Measurements from ENCODE around the gene CMC4. TPM values are rescaled to one million over a fixed set of nuclear protein-coding genes. Genes with fewer than 3 reads are reported as not detected.

The CMC4 gene
- polyA plus RNA-seq, 2 donors = 10.1 to 14.2 TPM

DNA sequence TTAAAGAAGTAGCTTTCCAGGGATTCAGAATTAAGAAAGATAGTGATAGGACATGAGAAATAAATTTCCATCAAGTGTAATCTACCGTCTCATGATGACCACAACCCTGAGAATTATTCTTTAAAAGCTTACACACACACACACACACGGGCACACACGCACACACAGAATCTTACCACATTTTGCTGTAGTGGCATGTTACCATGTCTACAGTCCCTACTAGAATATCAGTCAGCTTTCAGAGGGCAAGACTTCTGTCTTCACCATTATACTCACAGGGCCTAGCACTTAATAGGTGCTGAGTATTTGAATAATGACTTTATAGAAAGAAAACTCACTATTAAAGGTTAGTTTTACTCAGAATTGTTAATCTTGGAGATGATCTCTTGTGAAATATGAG, 15.4 kb downstream of the CMC4 start:
- no peaks in the 10 kb centered on the region for H3K27me3 ChIP-seq (ENCODE audit: control insufficient read depth in 1 of 2, insufficient read depth in 2 of 2, low read length in 2 of 2)
- 80 to 86% methylated on average over 3 of the region's 3 CpGs for WGBS, 2 donors
- H3K4me3 ChIP-seq (ENCODE audit: low read depth in 1 of 2, low read length in 2 of 2) = no peak overlapping the region
- H3K9me3 ChIP-seq (ENCODE audit: control insufficient read depth in 2 of 2, insufficient read depth in 1 of 2, low read depth in 1 of 2, low read length in 1 of 2) = no peaks in the 10 kb centered on the region
- H3K4me1 ChIP-seq (ENCODE audit: control insufficient read depth in 2 of 2, insufficient read depth in 2 of 2, low read length in 1 of 2) = no peaks in the 10 kb centered on the region
- no peak overlapping the region for H3K27ac ChIP-seq (ENCODE audit: low read depth in 2 of 2, low read length in 1 of 2)
- H3K36me3 ChIP-seq (ENCODE audit: control insufficient read depth in 2 of 2, insufficient read depth in 2 of 2, low read length in 1 of 2) = no peaks in the 10 kb centered on the region

DNA sequence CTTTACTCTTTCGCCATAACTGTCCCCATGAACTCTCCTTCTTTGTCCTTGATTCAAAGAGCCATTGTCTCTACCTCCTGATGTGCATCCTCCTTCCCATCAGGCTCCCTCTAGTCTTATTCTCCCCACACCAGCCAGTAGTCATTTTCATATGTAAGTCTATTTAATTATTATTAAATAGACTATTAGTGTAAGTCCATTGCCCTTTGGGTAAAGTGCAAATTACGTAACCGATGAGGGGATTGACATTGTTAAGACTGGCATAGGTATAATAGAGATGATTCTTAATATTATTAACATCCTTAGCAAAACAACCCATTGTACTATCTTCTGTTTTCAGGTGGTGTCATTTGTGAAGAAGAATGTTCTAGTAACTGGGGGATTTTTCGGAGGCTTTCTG, 16.7 kb downstream of the CMC4 start:
- no peaks in the 10 kb centered on the region for H3K36me3 ChIP-seq (ENCODE audit: control insufficient read depth in 2 of 2, insufficient read depth in 2 of 2, low read length in 1 of 2)
- 89% methylated on average over 4 of the region's 4 CpGs for WGBS, 2 donors
- H3K4me3 ChIP-seq (ENCODE audit: low read depth in 1 of 2, low read length in 2 of 2) = no peak overlapping the region
- no peaks in the 10 kb centered on the region for H3K4me1 ChIP-seq (ENCODE audit: control insufficient read depth in 2 of 2, insufficient read depth in 2 of 2, low read length in 1 of 2)
- no peaks in the 10 kb centered on the region for H3K27me3 ChIP-seq (ENCODE audit: control insufficient read depth in 1 of 2, insufficient read depth in 2 of 2, low read length in 2 of 2)
- H3K9me3 ChIP-seq (ENCODE audit: control insufficient read depth in 2 of 2, insufficient read depth in 1 of 2, low read depth in 1 of 2, low read length in 1 of 2) = no peaks in the 10 kb centered on the region
- no peak overlapping the region for H3K27ac ChIP-seq (ENCODE audit: low read depth in 2 of 2, low read length in 1 of 2)

DNA sequence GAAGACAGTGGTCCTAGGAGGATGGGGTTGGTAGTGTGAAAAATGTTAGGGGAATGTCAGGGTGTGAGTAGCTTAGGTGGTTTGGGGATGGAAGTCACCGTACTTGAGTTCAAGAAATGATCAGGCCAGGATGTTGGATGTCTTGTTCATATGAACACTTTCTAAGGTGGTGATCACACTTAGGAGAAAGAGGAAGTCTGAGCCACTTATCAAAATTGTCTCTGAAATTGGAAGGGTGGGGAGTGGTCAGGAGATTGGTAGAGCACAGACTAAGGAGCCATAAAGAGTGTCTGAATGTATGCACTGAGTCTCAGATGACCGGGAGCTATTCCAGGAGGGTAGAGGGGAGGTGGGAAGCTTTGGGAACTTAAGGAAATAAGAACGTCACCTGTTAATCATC, 17.3 kb downstream of the CMC4 start:
- no peaks in the 10 kb centered on the region for H3K4me1 ChIP-seq (ENCODE audit: control insufficient read depth in 2 of 2, insufficient read depth in 2 of 2, low read length in 1 of 2)
- no peak overlapping the region for H3K27ac ChIP-seq (ENCODE audit: low read depth in 2 of 2, low read length in 1 of 2)
- no peak overlapping the region for H3K4me3 ChIP-seq (ENCODE audit: low read depth in 1 of 2, low read length in 2 of 2)
- WGBS, 2 donors = 79 to 95% methylated on average over 3 of the region's 3 CpGs
- no peaks in the 10 kb centered on the region for H3K36me3 ChIP-seq (ENCODE audit: control insufficient read depth in 2 of 2, insufficient read depth in 2 of 2, low read length in 1 of 2)
- no peaks in the 10 kb centered on the region for H3K9me3 ChIP-seq (ENCODE audit: control insufficient read depth in 2 of 2, insufficient read depth in 1 of 2, low read depth in 1 of 2, low read length in 1 of 2)
- H3K27me3 ChIP-seq (ENCODE audit: control insufficient read depth in 1 of 2, insufficient read depth in 2 of 2, low read length in 2 of 2) = no peaks in the 10 kb centered on the region

DNA sequence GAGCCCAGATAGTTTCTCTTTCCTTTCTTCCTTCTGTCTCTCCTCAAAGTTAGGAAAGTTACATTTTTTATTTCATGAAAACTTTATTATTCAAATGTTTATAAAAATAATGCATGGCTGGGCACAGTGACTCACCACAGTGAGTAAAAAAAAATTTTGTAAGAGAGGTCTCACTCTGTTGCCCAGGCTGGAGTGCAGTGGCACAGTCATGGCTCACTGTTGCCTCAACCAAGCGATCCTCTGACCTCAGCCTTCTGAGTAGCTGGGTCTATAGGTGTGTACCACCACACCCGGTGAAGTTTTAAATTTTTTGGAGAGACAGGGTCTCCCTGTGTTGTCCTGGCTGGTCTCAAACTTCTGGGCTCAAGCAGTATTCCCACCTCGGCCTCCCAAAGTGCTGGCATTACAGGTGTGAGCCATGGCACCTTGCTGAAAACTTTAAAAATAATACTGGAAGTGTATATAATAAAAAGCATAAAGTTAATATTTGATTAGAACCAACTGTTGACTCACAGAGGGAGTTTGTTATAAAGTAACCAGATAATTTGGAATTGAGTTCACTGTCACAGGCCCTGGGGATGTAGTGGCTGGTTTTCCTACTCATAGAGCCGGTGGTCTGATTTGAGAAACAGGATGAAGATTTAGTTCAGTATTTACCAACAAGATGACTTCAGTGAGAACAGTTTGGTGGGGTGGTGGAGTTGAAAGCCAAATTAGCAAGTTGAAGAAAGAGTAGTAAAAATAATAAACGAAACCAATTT, 18.0 kb downstream of the CMC4 start:
- no peak overlapping the region for H3K27ac ChIP-seq (ENCODE audit: low read depth in 2 of 2, low read length in 1 of 2)
- H3K4me3 ChIP-seq (ENCODE audit: low read depth in 1 of 2, low read length in 2 of 2) = no peak overlapping the region
- no peaks in the 10 kb centered on the region for H3K4me1 ChIP-seq (ENCODE audit: control insufficient read depth in 2 of 2, insufficient read depth in 2 of 2, low read length in 1 of 2)
- WGBS, 2 donors = 62 to 91% methylated on average over 5 of the region's 5 CpGs
- no peaks in the 10 kb centered on the region for H3K27me3 ChIP-seq (ENCODE audit: control insufficient read depth in 1 of 2, insufficient read depth in 2 of 2, low read length in 2 of 2)
- H3K36me3 ChIP-seq (ENCODE audit: control insufficient read depth in 2 of 2, insufficient read depth in 2 of 2, low read length in 1 of 2) = no peaks in the 10 kb centered on the region
- H3K9me3 ChIP-seq (ENCODE audit: control insufficient read depth in 2 of 2, insufficient read depth in 1 of 2, low read depth in 1 of 2, low read length in 1 of 2) = no peaks in the 10 kb centered on the region

DNA sequence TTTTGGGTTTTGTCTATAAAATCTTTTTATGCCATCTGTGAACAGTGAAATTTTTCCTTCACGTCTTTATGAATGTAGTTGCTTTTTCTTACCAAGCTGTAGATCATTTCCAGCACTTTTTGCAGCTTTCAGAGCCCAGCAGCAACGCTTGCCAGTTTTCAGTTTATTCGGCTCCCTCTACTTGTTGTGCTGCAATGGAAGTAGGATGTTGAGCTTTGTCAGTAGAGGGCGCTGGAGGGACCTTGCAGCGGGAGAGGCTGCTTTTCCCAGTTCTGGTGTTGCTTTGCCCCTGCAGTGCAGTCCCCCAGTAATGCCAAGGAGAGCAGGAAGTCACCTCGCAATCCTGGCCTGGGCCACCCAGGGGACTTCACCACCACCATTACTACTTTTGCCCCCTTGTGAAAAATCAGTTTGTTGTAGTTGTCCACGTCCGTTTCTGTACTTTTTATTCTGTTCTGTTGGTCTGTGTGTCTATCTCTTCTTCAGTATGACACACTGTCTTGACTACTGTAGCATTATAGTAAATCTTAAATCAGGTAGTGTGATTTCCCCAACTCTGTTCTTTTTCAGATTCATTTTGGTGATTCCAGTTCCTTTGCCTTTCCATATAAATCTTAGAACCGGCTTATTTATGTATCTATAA, 21.8 kb downstream of the CMC4 start:
- no peaks in the 10 kb centered on the region for H3K9me3 ChIP-seq (ENCODE audit: control insufficient read depth in 2 of 2, insufficient read depth in 1 of 2, low read depth in 1 of 2, low read length in 1 of 2)
- no peaks in the 10 kb centered on the region for H3K4me1 ChIP-seq (ENCODE audit: control insufficient read depth in 2 of 2, insufficient read depth in 2 of 2, low read length in 1 of 2)
- no peaks in the 10 kb centered on the region for H3K27me3 ChIP-seq (ENCODE audit: control insufficient read depth in 1 of 2, insufficient read depth in 2 of 2, low read length in 2 of 2)
- whole genome bisulfite sequencing, 2 donors = 38 to 57% methylated on average over 9 of the region's 9 CpGs
- H3K36me3 ChIP-seq (ENCODE audit: control insufficient read depth in 2 of 2, insufficient read depth in 2 of 2, low read length in 1 of 2) = no peaks in the 10 kb centered on the region
- no peak overlapping the region for H3K27ac ChIP-seq (ENCODE audit: low read depth in 2 of 2, low read length in 1 of 2)
- H3K4me3 ChIP-seq (ENCODE audit: low read depth in 1 of 2, low read length in 2 of 2) = no peak overlapping the region

DNA sequence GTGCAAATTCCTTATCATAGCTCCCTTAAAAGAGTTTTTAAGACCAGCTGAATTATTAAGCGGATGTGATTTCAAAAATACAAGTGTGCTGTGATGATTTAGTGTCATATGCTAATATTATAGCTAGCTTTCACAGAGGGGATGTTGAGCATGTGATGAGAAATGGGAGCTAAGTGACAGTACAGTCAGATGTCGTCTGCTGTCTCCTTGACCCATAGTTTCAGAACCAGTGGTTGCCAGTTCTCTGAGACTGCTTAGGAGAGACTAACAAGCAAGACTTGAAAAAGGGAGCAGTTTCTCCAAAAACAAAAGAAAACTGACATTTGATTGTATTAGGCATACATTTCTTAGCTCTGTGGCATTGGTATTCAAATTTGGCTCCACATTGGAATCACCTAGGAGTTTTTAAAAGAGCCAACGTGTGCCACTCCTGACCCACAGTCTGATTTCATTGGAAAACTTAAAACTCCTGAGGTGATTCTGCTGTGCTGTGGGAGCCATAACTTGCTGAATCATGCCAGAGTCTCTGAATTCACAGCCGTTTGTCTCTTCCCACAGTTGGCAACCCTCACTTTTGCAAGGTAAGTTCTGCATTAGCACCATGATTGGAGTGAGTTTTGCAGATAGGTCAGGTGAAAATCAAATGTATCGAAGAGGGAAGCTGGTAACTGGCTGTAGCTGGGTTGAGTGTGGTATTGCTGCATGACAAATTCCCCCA, 24.0 kb downstream of the CMC4 start:
- no peaks in the 10 kb centered on the region for H3K36me3 ChIP-seq (ENCODE audit: control insufficient read depth in 2 of 2, insufficient read depth in 2 of 2, low read length in 1 of 2)
- H3K4me3 ChIP-seq (ENCODE audit: low read depth in 1 of 2, low read length in 2 of 2) = no peak overlapping the region
- H3K9me3 ChIP-seq (ENCODE audit: control insufficient read depth in 2 of 2, insufficient read depth in 1 of 2, low read depth in 1 of 2, low read length in 1 of 2) = no peaks in the 10 kb centered on the region
- H3K27me3 ChIP-seq (ENCODE audit: control insufficient read depth in 1 of 2, insufficient read depth in 2 of 2, low read length in 2 of 2) = no peaks in the 10 kb centered on the region
- H3K27ac ChIP-seq (ENCODE audit: low read depth in 2 of 2, low read length in 1 of 2) = no peak overlapping the region
- no peaks in the 10 kb centered on the region for H3K4me1 ChIP-seq (ENCODE audit: control insufficient read depth in 2 of 2, insufficient read depth in 2 of 2, low read length in 1 of 2)
- 66 to 86% methylated on average over 5 of the region's 5 CpGs for WGBS, 2 donors

DNA sequence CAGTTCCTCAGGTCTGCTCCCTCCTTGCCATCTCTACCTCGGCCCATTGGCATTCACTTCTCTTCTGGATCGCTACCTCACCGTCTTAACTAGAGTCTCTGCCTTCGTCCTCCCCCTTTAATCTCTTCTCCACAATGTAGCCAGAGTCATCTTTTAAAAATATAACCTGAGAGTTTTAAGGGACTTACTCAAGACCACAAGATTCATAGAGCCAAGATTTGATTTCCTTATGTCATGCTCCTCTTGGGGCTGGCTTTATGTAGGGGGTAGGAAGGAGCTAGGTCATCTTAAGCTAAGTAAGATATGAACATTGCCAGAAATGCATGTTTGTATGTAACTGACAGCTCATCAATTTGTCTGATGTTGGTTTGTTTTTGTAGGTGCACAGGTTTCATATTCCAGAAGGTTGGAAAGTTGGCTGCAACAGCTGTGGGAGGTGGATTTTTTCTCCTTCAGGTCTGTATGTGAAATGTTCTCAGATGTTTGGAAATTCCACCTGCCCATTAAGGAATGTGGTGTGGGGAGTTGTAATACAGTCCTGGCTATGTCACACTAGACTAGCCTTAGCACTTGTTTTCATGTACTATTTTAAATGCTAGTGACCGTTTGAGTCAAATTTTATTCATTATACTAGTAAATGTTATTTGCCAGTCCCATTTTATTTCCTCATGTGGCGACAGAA, 24.7 kb downstream of the CMC4 start:
- no peaks in the 10 kb centered on the region for H3K36me3 ChIP-seq (ENCODE audit: control insufficient read depth in 2 of 2, insufficient read depth in 2 of 2, low read length in 1 of 2)
- H3K4me1 ChIP-seq (ENCODE audit: control insufficient read depth in 2 of 2, insufficient read depth in 2 of 2, low read length in 1 of 2) = no peaks in the 10 kb centered on the region
- no peak overlapping the region for H3K4me3 ChIP-seq (ENCODE audit: low read depth in 1 of 2, low read length in 2 of 2)
- H3K27me3 ChIP-seq (ENCODE audit: control insufficient read depth in 1 of 2, insufficient read depth in 2 of 2, low read length in 2 of 2) = no peaks in the 10 kb centered on the region
- no peak overlapping the region for H3K27ac ChIP-seq (ENCODE audit: low read depth in 2 of 2, low read length in 1 of 2)
- H3K9me3 ChIP-seq (ENCODE audit: control insufficient read depth in 2 of 2, insufficient read depth in 1 of 2, low read depth in 1 of 2, low read length in 1 of 2) = no peaks in the 10 kb centered on the region
- WGBS, 2 donors = 73 to 93% methylated on average over 6 of the region's 6 CpGs

DNA sequence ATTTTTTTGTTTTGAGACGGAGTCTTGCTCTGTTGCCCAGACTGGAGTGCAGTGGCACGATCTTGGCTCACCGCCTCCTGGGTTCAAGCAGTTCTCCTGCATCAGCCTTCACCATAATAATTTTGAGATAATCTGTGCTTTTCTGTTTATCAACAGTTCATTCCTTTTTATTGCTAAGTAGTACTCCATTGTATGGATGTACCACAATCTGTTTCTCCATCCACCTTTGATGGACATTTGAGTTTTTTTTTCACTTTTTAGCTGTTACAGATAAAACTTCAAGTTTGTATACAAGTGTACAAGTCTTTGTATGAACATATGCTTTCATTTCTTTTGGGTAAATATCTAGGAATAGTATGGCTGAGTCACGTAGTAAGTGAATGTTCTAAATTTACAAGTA, 35.2 kb downstream of the CMC4 start:
- H3K4me1 ChIP-seq (ENCODE audit: control insufficient read depth in 2 of 2, insufficient read depth in 2 of 2, low read length in 1 of 2) = no peaks in the 10 kb centered on the region
- WGBS, 2 donors = 95 to 100% methylated on average over 4 of the region's 4 CpGs
- H3K36me3 ChIP-seq (ENCODE audit: control insufficient read depth in 2 of 2, insufficient read depth in 2 of 2, low read length in 1 of 2) = no peaks in the 10 kb centered on the region
- H3K27ac ChIP-seq (ENCODE audit: low read depth in 2 of 2, low read length in 1 of 2) = no peak overlapping the region
- H3K9me3 ChIP-seq (ENCODE audit: control insufficient read depth in 2 of 2, insufficient read depth in 1 of 2, low read depth in 1 of 2, low read length in 1 of 2) = no peaks in the 10 kb centered on the region
- no peaks in the 10 kb centered on the region for H3K27me3 ChIP-seq (ENCODE audit: control insufficient read depth in 1 of 2, insufficient read depth in 2 of 2, low read length in 2 of 2)
- no peak overlapping the region for H3K4me3 ChIP-seq (ENCODE audit: low read depth in 1 of 2, low read length in 2 of 2)

DNA sequence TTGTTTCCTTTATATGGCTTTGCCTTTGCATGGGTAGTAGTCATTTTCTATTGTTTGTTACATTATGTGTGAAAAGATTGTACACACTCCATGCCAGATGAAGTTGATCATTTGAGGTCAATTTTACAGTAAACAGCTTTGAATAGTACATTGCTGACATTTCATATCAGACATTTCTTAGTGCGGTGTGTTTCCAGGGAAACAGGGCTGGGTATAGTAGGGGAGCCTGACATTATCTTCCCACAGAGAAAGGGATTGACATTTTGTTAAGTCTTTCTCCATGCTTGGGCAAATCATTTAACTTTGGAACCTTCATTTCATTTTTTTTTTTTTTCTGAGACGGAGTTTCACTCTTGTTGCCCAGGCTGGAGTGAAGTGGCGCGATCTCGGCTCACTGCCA, 39.3 kb downstream of the CMC4 start:
- H3K4me3 ChIP-seq (ENCODE audit: low read depth in 1 of 2, low read length in 2 of 2) = no peak overlapping the region
- 80 to 86% methylated on average over 5 of the region's 5 CpGs for WGBS, 2 donors

More for the DNA sequence above, 39.3 kb downstream of the CMC4 start:
- Histone ChIP-seq H3K27me3 (ENCODE audit: control insufficient read depth in 1 of 2, insufficient read depth in 2 of 2, low read length in 2 of 2) (no peaks in the 10 kb centered on the region), H3K27ac (ENCODE audit: low read depth in 2 of 2, low read length in 1 of 2) (no peak overlapping the region), H3K4me1 (ENCODE audit: control insufficient read depth in 2 of 2, insufficient read depth in 2 of 2, low read length in 1 of 2) (no peaks in the 10 kb centered on the region), H3K9me3 (ENCODE audit: control insufficient read depth in 2 of 2, insufficient read depth in 1 of 2, low read depth in 1 of 2, low read length in 1 of 2) (no peaks in the 10 kb centered on the region), H3K36me3 (ENCODE audit: control insufficient read depth in 2 of 2, insufficient read depth in 2 of 2, low read length in 1 of 2) (no peaks in the 10 kb centered on the region)

Measured in esophagus (tissue), 2 donors.